ENCODE data around the gene KCNIP4.

Gene KCNIP4

GRCh38 chr4:21061902-21062301 is 886.7 kb downstream of the KCNIP4 start:
- DNase-seq (ENCODE audit: low read depth in 2 of 2): no peak

- no peak for DNase-seq (ENCODE audit: low read depth in 2 of 2)
These were observed 902.4 kb downstream of the KCNIP4 start for GRCh38 chr4:21046141-21046540.

- no peak for DNase-seq (ENCODE audit: low read depth in 2 of 2)
These were observed 903.5 kb downstream of the KCNIP4 start for GRCh38 chr4:21045119-21045518.

- no peak for DNase-seq (ENCODE audit: low read depth in 2 of 2)
These were observed 906.9 kb downstream of the KCNIP4 start for GRCh38 chr4:21041708-21042107.

- no peak for DNase-seq (ENCODE audit: low read depth in 2 of 2)
These were observed 913.8 kb downstream of the KCNIP4 start for GRCh38 chr4:21034728-21035127.

- DNase-seq (ENCODE audit: low read depth in 2 of 2): no peak
These were observed 916.4 kb downstream of the KCNIP4 start for GRCh38 chr4:21032089-21032645.

GRCh38 chr4:21018817-21019216 is 929.8 kb downstream of the KCNIP4 start:
- DNase-seq (ENCODE audit: low read depth in 2 of 2): no peak

- DNase-seq (ENCODE audit: low read depth in 2 of 2): no peak
These were observed 935.1 kb downstream of the KCNIP4 start for GRCh38 chr4:21013501-21013900.

GRCh38 chr4:21012851-21013331 is 935.7 kb downstream of the KCNIP4 start:
- no peak for DNase-seq (ENCODE audit: low read depth in 2 of 2)

- DNase-seq (ENCODE audit: low read depth in 2 of 2): no peak
These were observed 937.5 kb downstream of the KCNIP4 start for GRCh38 chr4:21011106-21011505.

- no peak for DNase-seq (ENCODE audit: low read depth in 2 of 2)
These were observed 938.6 kb downstream of the KCNIP4 start for GRCh38 chr4:21009956-21010355.

- no peak for DNase-seq (ENCODE audit: low read depth in 2 of 2)
These were observed 942.9 kb downstream of the KCNIP4 start for GRCh38 chr4:21005647-21006046.

- DNase-seq (ENCODE audit: low read depth in 2 of 2): no peak
These were observed 945.6 kb downstream of the KCNIP4 start for GRCh38 chr4:21002976-21003375.

GRCh38 chr4:21002286-21002685 is 946.3 kb downstream of the KCNIP4 start:
- DNase-seq (ENCODE audit: low read depth in 2 of 2): no peak

- DNase-seq (ENCODE audit: low read depth in 2 of 2): no peak
These were observed 947.1 kb downstream of the KCNIP4 start for GRCh38 chr4:21001490-21001889.

GRCh38 chr4:20997886-20998285 is 950.7 kb downstream of the KCNIP4 start:
- DNase-seq (ENCODE audit: low read depth in 2 of 2): no peak

GRCh38 chr4:20995610-20996009 is 953.0 kb downstream of the KCNIP4 start:
- DNase-seq (ENCODE audit: low read depth in 2 of 2): no peak

- no peak for DNase-seq (ENCODE audit: low read depth in 2 of 2)
These were observed 953.6 kb downstream of the KCNIP4 start for GRCh38 chr4:20995015-20995414.

- DNase-seq (ENCODE audit: low read depth in 2 of 2): no peak
These were observed 956.6 kb downstream of the KCNIP4 start for GRCh38 chr4:20992002-20992401.

- no peak for DNase-seq (ENCODE audit: low read depth in 2 of 2)
These were observed 961.4 kb downstream of the KCNIP4 start for GRCh38 chr4:20987191-20987590.

GRCh38 chr4:20984576-20984836 is 964.1 kb downstream of the KCNIP4 start:
- DNase-seq (ENCODE audit: low read depth in 2 of 2): no peak

- no peak for DNase-seq (ENCODE audit: low read depth in 2 of 2)
These were observed 964.6 kb downstream of the KCNIP4 start for GRCh38 chr4:20983763-20984575.

GRCh38 chr4:20982544-20982943 is 966.0 kb downstream of the KCNIP4 start:
- no peak for DNase-seq (ENCODE audit: low read depth in 2 of 2)

- no peak for DNase-seq (ENCODE audit: low read depth in 2 of 2)
These were observed 988.3 kb downstream of the KCNIP4 start for GRCh38 chr4:20960291-20960690.
